Ishikawa (cell line): Measurements from ENCODE around the gene SART3.

ENCODE experiments used
- CEBPB ChIP-seq: IDR thresholded peaks from 2 replicates; pipeline ENCODE4 v1.6.1; 2012
- CREB1 ChIP-seq: IDR thresholded peaks from 2 replicates; pipeline ENCODE4 v1.6.1; 2012; ENCODE audit warnings: low read depth
- MAX ChIP-seq: IDR thresholded peaks from 2 replicates; pipeline ENCODE4 v1.6.1; 2012
- NFIC ChIP-seq: IDR thresholded peaks from 2 replicates; pipeline ENCODE4 v1.6.1; 2012
- RAD21 ChIP-seq: IDR thresholded peaks from 2 replicates; pipeline ENCODE4 v1.6.1; 2012; ENCODE audit warnings: low read depth
- TAF1 ChIP-seq: IDR thresholded peaks from 2 replicates; pipeline ENCODE4 v1.6.1; 2012; ENCODE audit warnings: low read depth, mild to moderate bottlenecking
- TEAD4 ChIP-seq: IDR thresholded peaks from 2 replicates; pipeline ENCODE4 v1.6.1; 2012
- USF1 ChIP-seq: IDR thresholded peaks from 2 replicates; pipeline ENCODE4 v1.6.1; 2012
- ZBTB7A ChIP-seq: IDR thresholded peaks from 2 replicates; pipeline ENCODE4 v1.6.1; 2012; ENCODE audit warnings: low read depth

The SART3 gene

GRCh38 chr12:108473400-108474055 lies 87.4 kb downstream of the SART3 start:
- TF ChIP-seq NFIC = no peak
- TF ChIP-seq USF1 = no peak
- no peak for TF ChIP-seq TAF1
- TF ChIP-seq MAX = no peak
- TF ChIP-seq RAD21 = no peak
- no peak for TF ChIP-seq ZBTB7A
- no peak for TF ChIP-seq CREB1
- no peak for TF ChIP-seq CEBPB
- TF ChIP-seq TEAD4 = no peak
